Kidney epithelial cell (primary cell): Measurements from ENCODE around the gene NDNF. TPM values are rescaled to one million over a fixed set of nuclear protein-coding genes. Genes with fewer than 3 reads are reported as not detected.

ENCODE experiments used
- DNase-seq: peaks from one replicate; pipeline ENCODE4 v3.0.0-alpha.2; 2010; ENCODE audit warnings: low read depth
- H3K27me3 ChIP-seq: 2 replicates; pipeline ENCODE4 v1.6.0; 2011; ENCODE audit warnings: low read length; ENCODE audit not compliant: control insufficient read depth, insufficient read depth
- H3K36me3 ChIP-seq: 2 replicates; pipeline ENCODE4 v1.5.1; 2011; ENCODE audit warnings: low read length; ENCODE audit not compliant: control insufficient read depth, insufficient read depth
- H3K4me3 ChIP-seq: 2 replicates; pipeline ENCODE4 v1.5.1; 2011; ENCODE audit warnings: low read depth, mild to moderate bottlenecking, control low read depth, low read length
- total RNA-seq: library from RNA; depleted of rRNA; stranded (reverse); fragments of >200 nt; gene quantifications from 2 replicates; pipeline ENCODE4 v1.2.3, GENCODE V29; 2015
- TF ChIP-seq, protein P1 (sequence below): IDR thresholded peaks from 2 replicates; pipeline ENCODE4 v1.5.1; 2011; ENCODE audit warnings: mild to moderate bottlenecking, moderate library complexity, low read length, control low read depth, inconsistent platforms; ENCODE audit not compliant: insufficient read depth, poor library complexity, severe bottlenecking

The NDNF gene
- total RNA-seq, 1 donor from 2014 or later, result 0.08 TPM

DNA sequence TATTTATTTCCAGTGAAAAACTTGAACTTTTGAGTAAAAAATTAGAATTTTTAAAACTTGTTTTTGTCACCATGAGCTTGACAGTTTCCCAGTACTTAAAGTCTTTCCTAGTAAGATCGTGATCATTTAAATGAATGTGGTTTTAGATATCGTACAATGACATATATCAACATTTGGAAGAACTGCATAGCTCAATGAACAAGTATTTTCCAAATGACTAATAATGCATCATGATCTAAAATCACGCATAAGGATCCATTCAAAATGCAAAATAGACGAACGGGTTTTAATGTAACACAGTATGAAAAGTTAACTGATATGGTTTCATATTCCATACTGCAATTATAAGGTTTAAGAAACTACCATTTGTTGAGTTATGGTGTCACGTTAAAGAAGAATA lies 4.1 kb upstream of the NDNF start:
- H3K27me3 ChIP-seq, result peaks cover 14% of the 10 kb centered on the region
- H3K36me3 ChIP-seq, result no peaks in the 10 kb centered on the region
- H3K4me3 ChIP-seq, result no peak overlapping the region
- TF ChIP-seq, protein P1, sequence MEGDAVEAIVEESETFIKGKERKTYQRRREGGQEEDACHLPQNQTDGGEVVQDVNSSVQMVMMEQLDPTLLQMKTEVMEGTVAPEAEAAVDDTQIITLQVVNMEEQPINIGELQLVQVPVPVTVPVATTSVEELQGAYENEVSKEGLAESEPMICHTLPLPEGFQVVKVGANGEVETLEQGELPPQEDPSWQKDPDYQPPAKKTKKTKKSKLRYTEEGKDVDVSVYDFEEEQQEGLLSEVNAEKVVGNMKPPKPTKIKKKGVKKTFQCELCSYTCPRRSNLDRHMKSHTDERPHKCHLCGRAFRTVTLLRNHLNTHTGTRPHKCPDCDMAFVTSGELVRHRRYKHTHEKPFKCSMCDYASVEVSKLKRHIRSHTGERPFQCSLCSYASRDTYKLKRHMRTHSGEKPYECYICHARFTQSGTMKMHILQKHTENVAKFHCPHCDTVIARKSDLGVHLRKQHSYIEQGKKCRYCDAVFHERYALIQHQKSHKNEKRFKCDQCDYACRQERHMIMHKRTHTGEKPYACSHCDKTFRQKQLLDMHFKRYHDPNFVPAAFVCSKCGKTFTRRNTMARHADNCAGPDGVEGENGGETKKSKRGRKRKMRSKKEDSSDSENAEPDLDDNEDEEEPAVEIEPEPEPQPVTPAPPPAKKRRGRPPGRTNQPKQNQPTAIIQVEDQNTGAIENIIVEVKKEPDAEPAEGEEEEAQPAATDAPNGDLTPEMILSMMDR, result no peak
- no peak for DNase-seq

DNA sequence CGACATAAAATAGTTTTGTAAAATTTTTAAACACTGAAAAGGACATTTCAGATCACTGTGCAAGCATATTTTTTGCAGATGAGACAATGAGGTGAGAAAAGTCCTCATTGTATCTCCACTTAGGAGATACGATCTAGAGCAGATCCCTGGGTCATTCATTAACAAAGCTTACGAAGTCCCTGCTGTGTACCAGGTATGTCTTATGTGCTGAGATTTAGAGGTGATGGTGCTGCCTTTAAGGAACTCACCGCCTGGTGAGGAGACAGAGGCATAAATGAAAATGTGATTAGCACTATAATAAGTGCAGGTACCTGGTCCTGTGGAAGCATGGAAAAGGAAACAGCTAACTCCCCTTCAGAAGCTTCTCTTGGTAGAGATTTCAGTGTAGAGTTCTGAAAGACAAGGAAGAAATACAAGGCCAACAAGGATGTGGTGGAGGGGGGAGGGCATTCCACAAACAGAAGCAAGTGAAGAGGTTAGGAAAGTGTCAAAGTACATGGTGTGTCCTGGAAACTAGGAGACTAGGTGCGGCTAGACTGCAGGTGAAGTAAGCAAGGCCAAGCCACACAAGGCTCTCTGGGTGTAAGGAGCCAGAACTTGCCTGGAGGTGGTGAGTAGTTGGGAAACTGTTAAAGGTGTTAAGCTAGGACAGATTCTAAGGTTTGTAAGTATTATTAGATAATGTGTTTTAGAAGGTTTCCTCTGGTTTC lies 1.5 kb upstream of the NDNF start:
- Histone ChIP-seq H3K27me3 (peaks cover 24% of the 10 kb centered on the region), H3K4me3 (no peak overlapping the region), H3K36me3 (no peaks in the 10 kb centered on the region)
- TF ChIP-seq, protein P1, result no peak
- DNase-seq, result no peak

- H3K4me3 ChIP-seq, result peak overlapping the region; percentile 48
- TF ChIP-seq, protein P1, result no peak
- DNase-seq, result no peak
- H3K27me3 ChIP-seq, result peaks cover 24% of the 10 kb centered on the region
- H3K36me3 ChIP-seq, result no peaks in the 10 kb centered on the region
Measured at GRCh38 chr4:121073004-121073435, 685 bp upstream of the NDNF start.

DNA sequence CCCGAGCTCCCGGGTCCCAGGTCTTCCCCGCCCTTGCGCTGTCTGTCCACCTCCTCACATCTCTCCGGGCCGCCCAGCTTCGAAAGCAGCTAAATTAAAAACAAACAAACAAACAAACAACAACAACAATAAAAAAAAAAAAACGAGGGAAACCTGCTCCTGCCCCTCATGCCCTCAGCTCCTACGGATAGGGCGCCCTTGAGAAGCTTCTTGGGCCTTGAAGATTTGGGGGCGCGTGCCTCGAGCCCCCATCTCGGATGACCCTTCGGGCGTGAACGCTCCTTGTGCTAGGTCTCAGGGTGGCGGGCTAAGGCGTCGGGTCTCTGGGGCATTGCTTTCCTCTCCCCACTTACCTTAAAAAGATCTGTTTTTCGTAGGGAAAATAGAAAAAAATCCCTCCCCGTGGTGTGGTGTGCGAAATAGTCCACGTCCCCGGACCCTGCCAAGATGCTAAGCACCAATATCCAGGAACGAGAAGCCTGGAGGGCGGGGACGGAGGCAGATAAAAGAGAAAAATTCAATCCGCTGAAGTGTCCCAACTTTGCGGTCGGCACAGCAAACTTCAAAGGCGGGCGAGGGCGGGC lies 603 bp downstream of the NDNF start:
- no peak for DNase-seq
- Histone ChIP-seq H3K4me3 (peak overlapping the region; percentile 48), H3K27me3 (peaks cover 24% of the 10 kb centered on the region)

GRCh38 chr4:121070696-121071639 lies 1.4 kb downstream of the NDNF start:
- Histone ChIP-seq H3K27me3 (peaks cover 24% of the 10 kb centered on the region), H3K36me3 (no peaks in the 10 kb centered on the region), H3K4me3 (peak overlapping the region; percentile 48)
- no peak for DNase-seq
- TF ChIP-seq, protein P1, result peak; percentile 53

More for the DNA sequence above, 603 bp downstream of the NDNF start:
- no peaks in the 10 kb centered on the region for H3K36me3 ChIP-seq
- TF ChIP-seq, protein P1, result no peak
